T-helper 17 cell (primary cell): ENCODE measurements around the gene HGFAC. TPM values are rescaled to one million over a fixed set of nuclear protein-coding genes. Genes with fewer than 3 reads are reported as not detected.
"Not testable (repeated sequence)": the region's sequence is repeated elsewhere in the genome, so short reads cannot be mapped to it uniquely, and the experiment has no call there.

Experiments
- ATAC-seq: fragments of 150-1000 bp; cut with Tn5 transposase; 2 replicates; pipeline ENCODE4 v1.10.0; 2021; ENCODE audit warnings: mild to moderate bottlenecking, moderate library complexity
- DNase-seq, 3 donors: peaks; one replicate each; pipeline versions ENCODE4 v3.0.0 to v3.0.0-alpha.2; 2020 to 2021
- H3K9me3 ChIP-seq: one replicate; pipeline ENCODE4 v1.7.0; 2013; ENCODE audit warnings: low read length, mild to moderate bottlenecking; ENCODE audit not compliant: control insufficient read depth, poor library complexity, severe bottlenecking
- H3K27ac Mint-ChIP-seq: one replicate; pipeline ENCODE4 v1.8.0; 2022; ENCODE audit warnings: mild to moderate bottlenecking, moderate library complexity, mixed read lengths
- H3K27me3 Mint-ChIP-seq: one replicate; pipeline ENCODE4 v1.8.0; 2022; ENCODE audit warnings: mixed read lengths
- H3K36me3 Mint-ChIP-seq: one replicate; pipeline ENCODE4 v1.8.0; 2022; ENCODE audit warnings: low read depth, mixed read lengths
- H3K4me1 Mint-ChIP-seq: one replicate; pipeline ENCODE4 v1.8.0; 2022; ENCODE audit warnings: mild to moderate bottlenecking, mixed read lengths
- H3K4me3 Mint-ChIP-seq: one replicate; pipeline ENCODE4 v1.8.0; 2022; ENCODE audit warnings: mild to moderate bottlenecking, moderate library complexity, mixed read lengths
- total RNA-seq, 4 donors: library from RNA in 2 of 4; stranded (reverse) in 2 of 4; gene quantifications; one replicate each; pipeline ENCODE4 v1.2.3 and lab custom pipeline; 2022 to 2026

HGFAC gene
- total RNA-seq, 2 donors from 2014 or later, result not detected

DNA sequence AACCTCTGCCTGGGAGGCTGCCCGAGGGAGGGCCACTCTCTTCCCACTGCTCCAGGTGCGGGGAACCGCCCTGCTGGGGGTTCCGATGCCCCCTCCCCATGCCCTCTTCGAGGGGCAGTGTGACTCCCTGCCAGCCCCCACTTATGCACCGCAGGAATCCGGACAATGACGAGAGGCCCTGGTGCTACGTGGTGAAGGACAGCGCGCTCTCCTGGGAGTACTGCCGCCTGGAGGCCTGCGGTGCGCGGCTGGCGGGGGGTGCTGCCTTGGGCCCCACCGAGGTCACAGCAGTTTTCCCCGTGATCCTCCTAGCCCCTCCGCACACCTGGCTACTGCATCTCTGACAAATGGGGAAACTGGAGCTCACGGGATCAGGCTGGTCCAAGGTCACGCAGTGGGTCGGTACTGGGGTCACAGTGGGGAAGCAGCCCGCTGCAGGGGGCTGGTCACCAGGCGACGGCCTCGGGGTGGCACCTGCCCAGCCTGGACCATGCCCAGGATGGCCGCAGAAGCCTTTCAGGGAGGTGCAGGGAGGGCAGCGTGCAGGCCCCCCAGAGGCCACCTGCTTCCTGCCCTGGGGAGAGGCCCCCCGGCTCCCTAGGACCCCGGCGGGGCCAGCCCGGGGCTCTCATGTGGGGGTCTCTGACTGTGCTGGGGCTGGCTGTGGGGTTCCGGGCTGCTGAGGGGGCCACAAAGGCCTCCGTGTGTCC, 3.5 kb downstream of the HGFAC start:
- no peaks in the 10 kb centered on the region for H3K36me3 Mint-ChIP-seq
- no peak overlapping the region for H3K4me3 Mint-ChIP-seq

DNA sequence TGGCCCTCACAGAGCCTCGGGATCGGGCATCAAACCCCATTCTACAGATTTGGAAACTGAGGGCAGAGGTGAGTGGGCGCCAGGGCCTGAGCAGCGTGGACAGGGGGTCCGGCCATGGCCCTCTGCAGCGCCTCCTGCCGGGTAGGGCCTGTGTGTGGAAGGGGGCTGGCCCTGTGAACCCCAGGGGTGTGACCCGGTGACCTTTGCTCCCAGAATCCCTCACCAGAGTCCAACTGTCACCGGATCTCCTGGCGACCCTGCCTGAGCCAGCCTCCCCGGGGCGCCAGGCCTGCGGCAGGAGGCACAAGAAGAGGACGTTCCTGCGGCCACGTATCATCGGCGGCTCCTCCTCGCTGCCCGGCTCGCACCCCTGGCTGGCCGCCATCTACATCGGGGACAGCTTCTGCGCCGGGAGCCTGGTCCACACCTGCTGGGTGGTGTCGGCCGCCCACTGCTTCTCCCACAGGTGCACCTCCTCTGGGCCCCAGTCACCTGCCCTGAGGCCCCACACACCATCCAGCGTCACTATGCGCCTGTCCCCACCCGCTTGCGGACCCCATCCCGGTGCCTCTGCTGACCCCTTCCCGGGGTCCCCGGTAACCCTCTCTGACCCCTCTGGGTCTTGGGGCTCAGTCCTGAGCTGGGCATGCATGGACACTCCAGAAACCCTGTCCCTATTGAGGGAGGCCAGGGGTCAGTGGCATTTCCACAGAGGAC, 4.2 kb downstream of the HGFAC start:
- H3K27me3 Mint-ChIP-seq, result peaks cover 5% of the 10 kb centered on the region
- H3K4me3 Mint-ChIP-seq, result no peak overlapping the region
- DNase-seq (no peak), ATAC-seq (no peak)
- no peak overlapping the region for H3K27ac Mint-ChIP-seq
- H3K4me1 Mint-ChIP-seq, result peaks cover 6% of the 10 kb centered on the region
- no peaks in the 10 kb centered on the region for H3K9me3 ChIP-seq
- H3K36me3 Mint-ChIP-seq, result no peaks in the 10 kb centered on the region

More for the DNA sequence above, 3.5 kb downstream of the HGFAC start:
- Mint-ChIP-seq H3K4me1 (peaks cover 3% of the 10 kb centered on the region), H3K27me3 (peaks cover 5% of the 10 kb centered on the region), H3K27ac (no peak overlapping the region)
- DNase-seq (no peak), ATAC-seq (no peak)
- H3K9me3 ChIP-seq, result no peaks in the 10 kb centered on the region

DNA sequence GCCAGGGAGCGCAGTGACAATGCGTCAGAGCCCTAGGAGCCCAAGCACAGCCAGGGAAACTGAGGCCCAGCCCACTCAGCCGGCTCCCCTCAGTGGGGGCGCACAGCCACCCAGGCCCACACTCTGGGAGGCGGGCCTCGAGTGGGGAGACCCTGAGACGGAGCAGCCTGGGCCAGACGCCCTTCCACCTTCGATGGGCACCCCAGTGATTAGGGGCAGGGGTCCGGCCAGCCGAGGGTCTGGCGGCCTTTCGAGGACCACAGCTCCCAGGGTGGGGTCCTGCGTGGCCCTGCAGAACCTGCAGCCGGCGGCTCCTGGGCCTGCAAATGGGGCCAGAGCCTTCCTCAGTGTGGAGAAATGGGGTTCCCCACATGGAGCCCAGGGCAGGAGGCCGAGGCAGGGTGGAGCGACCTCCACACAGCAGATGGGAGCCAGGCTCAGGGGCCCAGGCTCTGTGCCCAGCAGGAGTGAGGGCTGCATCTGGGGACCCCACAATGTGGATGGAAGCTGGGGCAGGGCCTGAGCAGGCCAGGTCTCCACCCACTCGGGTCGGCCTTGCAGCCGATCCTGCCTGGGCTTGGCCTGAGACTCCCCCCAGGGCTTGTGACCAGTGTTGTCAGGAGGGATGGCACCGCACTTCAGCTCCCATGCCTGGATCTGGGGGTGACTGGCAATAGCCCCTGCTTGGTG, 5.0 kb downstream of the HGFAC start:
- Mint-ChIP-seq H3K4me3 (no peak overlapping the region), H3K4me1 (peaks cover 6% of the 10 kb centered on the region), H3K27me3 (peaks cover 5% of the 10 kb centered on the region), H3K27ac (no peak overlapping the region), H3K36me3 (no peaks in the 10 kb centered on the region)
- no peak for ATAC-seq
- no peak for DNase-seq
- no peaks in the 10 kb centered on the region for H3K9me3 ChIP-seq

DNA sequence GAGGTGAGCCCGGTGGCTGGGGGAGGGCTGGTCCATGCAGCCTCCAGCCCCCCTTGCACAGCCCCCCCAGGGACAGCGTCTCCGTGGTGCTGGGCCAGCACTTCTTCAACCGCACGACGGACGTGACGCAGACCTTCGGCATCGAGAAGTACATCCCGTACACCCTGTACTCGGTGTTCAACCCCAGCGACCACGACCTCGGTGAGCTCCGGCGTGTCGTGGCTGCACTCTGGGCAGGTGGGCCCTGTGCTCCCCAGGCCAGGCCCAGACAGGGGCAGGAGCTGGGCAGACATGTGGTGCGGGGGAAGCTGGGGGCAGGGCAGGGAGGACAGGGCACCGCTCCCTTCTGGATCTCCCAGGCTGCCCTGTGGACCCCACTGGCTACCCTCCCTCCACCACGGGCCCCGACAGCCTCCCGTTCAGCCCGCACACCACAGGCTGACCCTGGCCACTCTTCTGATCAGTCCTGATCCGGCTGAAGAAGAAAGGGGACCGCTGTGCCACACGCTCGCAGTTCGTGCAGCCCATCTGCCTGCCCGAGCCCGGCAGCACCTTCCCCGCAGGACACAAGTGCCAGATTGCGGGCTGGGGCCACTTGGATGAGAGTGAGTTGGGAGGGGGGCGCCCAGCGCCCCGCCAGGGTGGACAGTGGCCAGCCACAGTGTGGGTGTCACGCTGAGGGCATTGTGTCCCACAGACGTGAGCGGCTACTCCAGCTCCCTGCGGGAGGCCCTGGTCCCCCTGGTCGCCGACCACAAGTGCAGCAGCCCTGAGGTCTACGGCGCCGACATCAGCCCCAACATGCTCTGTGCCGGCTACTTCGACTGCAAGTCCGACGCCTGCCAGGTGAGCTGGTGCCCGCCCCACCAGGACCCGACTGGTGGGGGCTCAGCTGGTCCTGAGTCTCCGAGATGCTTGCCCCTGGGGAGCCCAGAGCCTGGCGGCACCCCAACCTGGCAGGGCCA, 5.9 kb downstream of the HGFAC start:
- peaks cover 5% of the 10 kb centered on the region for H3K27me3 Mint-ChIP-seq
- H3K9me3 ChIP-seq, result no peaks in the 10 kb centered on the region
- H3K36me3 Mint-ChIP-seq, result no peaks in the 10 kb centered on the region
- no peak for DNase-seq
- no peak overlapping the region for H3K27ac Mint-ChIP-seq
- no peak for ATAC-seq
- H3K4me1 Mint-ChIP-seq, result peaks cover 6% of the 10 kb centered on the region
- H3K4me3 Mint-ChIP-seq, result no peak overlapping the region

DNA sequence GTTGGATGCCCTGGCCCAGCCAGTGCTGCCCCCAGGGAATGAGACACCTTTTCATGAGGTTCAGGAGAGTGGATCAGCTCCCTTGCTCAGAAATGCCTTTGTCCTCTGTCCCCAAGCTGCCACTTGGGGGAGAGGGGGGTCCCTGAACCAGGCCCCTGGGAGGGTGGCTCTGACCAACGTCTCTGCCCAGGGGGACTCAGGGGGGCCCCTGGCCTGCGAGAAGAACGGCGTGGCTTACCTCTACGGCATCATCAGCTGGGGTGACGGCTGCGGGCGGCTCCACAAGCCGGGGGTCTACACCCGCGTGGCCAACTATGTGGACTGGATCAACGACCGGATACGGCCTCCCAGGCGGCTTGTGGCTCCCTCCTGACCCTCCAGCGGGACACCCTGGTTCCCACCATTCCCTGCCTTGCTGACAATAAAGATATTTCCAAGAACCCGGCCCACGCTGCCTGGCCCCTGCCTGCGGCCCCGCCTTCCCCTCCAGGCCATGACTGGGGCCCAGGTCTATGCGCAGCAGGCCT, 7.3 kb downstream of the HGFAC start:
- H3K4me1 Mint-ChIP-seq, result peaks cover 6% of the 10 kb centered on the region
- ATAC-seq, result no peak
- no peak for DNase-seq
- no peak overlapping the region for H3K27ac Mint-ChIP-seq
- no peak overlapping the region for H3K4me3 Mint-ChIP-seq
- no peaks in the 10 kb centered on the region for H3K9me3 ChIP-seq
- no peaks in the 10 kb centered on the region for H3K36me3 Mint-ChIP-seq
- peaks cover 5% of the 10 kb centered on the region for H3K27me3 Mint-ChIP-seq

DNA sequence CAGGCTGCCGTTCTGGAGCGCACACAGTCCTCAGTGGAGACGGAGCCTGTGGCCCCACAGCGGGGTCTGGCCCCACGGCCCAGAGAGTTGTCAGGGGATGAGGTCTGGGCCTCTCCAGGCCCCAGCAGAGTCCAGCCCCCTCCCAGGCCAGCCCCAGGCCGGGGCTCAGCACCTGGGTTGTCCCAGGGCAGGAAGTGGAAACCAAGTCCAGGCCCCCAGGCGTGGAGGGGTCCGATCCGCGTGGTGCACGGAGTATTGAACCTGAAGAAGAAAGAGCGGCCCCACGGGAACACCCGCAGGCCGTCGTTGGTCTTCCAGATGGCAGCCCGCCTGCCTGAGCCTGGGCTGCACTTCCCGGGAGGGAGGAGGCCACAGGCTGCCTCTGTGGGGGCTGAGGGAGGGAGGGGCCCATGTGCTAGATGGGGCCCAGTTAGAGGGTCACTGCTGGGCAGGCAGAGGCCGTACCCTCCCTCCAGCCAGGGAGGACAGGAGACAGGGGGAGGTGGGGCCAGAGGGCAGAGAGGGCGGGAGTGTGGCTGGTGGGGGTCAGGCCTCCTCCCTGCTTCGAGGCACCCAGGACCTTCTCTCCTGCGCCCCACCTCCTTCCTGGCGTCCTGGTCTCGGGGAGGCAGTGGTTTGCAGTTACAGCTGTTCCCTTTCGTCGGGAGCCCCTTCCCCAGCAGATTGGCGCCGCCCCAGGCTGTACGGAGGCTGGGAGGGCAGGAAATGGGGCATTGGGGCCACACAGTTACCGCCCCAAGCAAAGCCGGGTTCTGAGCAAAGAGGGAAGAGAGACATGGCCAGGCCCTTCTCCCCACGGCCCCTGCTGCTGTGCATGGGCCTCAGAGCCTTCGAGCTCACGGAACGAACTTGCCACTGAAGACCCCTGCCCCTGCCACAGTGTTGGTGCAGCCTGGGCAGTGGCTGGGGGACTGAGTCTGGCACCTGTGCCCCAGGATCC, 8.1 kb downstream of the HGFAC start:
- DNase-seq (no peak), ATAC-seq (no peak)
- Mint-ChIP-seq H3K4me3 (no peak overlapping the region), H3K36me3 (no peaks in the 10 kb centered on the region), H3K4me1 (peaks cover 6% of the 10 kb centered on the region), H3K27me3 (peaks cover 5% of the 10 kb centered on the region), H3K27ac (no peak overlapping the region)
- H3K9me3 ChIP-seq, result no peaks in the 10 kb centered on the region

DNA sequence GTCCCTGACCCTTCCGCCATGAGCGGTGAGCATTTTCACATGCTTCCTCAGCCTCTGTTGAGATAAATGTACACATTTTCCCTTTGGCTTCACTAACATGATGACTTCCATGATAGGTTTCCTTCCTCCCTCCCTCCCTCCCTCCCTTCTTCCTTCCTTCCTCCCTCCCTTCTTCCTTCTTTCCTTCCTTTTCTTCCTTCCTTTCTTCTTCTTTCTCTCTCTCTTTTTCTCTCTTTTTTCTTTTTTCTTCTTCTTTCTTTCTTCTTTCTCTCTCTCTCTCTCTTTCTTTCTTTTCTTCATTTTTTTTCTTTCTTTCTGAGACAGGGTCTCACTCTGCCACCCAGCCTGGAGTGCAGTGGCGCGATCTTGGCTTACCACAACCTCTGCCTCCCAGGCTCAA, 8.9 kb downstream of the HGFAC start:
- H3K27me3 Mint-ChIP-seq, result peaks cover 5% of the 10 kb centered on the region
- no peak for ATAC-seq
- H3K4me1 Mint-ChIP-seq, result peaks cover 6% of the 10 kb centered on the region

DNA sequence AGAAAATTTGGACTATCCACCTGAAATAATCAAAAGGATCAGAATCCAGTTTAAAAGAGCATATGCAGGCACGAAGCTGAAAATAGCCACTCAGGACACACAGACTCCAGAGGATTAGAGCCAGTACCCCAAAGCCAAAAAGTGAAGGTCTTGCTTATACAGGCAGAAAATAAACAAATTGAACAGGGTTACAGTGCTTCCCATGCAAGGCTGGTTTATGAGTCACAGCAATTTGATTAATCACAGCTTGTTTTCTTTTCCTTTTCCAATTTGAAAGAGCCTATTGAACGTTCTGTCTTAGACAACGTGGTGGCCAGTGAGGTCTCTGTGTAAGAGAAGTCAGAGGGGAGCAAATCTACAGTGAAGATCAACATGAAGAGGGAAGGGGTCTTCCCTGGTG, 10.2 kb downstream of the HGFAC start:
- H3K36me3 Mint-ChIP-seq, result peaks cover 3% of the 10 kb centered on the region
- ATAC-seq (no peak), DNase-seq (no peak)

More for the DNA sequence above, 8.9 kb downstream of the HGFAC start:
- Mint-ChIP-seq H3K36me3 (peaks cover 3% of the 10 kb centered on the region), H3K4me3 (no peak overlapping the region), H3K27ac (no peak overlapping the region)
- no peaks in the 10 kb centered on the region for H3K9me3 ChIP-seq
- no peak for DNase-seq

DNA sequence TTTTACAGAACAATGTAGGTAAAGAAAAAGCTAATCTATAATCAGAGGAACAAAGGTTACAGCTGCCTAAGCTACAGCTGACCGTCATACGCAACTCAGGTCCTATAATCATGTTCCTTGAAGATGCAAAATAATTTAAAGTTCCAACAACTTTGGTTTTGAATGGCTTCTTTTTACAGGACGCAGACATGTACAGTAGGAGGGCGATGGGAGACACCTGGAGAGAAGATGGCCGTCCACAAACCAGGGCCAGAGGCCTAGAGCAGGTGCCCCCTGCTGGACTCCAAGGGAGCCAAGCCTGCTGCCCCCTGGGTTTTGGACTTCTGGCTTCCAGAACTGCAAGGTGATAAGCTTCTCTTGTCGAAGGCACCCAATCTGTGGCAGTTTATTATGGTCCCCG, 10.6 kb downstream of the HGFAC start:
- Mint-ChIP-seq H3K27me3 (peaks cover 5% of the 10 kb centered on the region), H3K27ac (no peak overlapping the region), H3K4me1 (peaks cover 6% of the 10 kb centered on the region), H3K36me3 (peaks cover 3% of the 10 kb centered on the region), H3K4me3 (no peak overlapping the region)
- ATAC-seq, result no peak
- no peak for DNase-seq
- no peaks in the 10 kb centered on the region for H3K9me3 ChIP-seq

More for the DNA sequence above, 10.2 kb downstream of the HGFAC start:
- no peak overlapping the region for H3K27ac Mint-ChIP-seq
- H3K4me1 Mint-ChIP-seq, result peaks cover 6% of the 10 kb centered on the region
- peaks cover 5% of the 10 kb centered on the region for H3K27me3 Mint-ChIP-seq
- H3K4me3 Mint-ChIP-seq, result no peak overlapping the region
- H3K9me3 ChIP-seq, result no peaks in the 10 kb centered on the region

DNA sequence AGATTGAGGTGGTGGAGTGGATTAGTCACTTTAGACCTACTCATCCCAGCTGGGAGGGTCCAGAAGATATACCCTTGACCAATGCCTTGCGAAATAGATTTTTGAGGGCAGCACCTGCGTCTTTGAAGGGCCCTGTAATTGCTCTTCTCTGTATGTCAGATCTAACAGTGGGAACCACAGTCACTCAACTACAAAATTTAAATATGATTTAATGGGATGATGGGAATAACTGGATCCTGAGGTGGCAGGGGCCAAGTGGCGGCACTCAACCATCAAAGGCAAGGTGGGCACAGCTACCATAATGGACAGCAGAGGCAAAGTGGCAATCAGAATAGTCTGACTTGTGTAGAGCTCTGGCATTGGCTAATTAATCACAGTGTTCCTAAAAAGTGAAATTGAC, 13.8 kb downstream of the HGFAC start:
- H3K36me3 Mint-ChIP-seq, DNase-seq, H3K27ac Mint-ChIP-seq, H3K4me3 Mint-ChIP-seq, H3K27me3 Mint-ChIP-seq, H3K9me3 ChIP-seq, H3K4me1 Mint-ChIP-seq, ATAC-seq: not testable (repeated sequence)

DNA sequence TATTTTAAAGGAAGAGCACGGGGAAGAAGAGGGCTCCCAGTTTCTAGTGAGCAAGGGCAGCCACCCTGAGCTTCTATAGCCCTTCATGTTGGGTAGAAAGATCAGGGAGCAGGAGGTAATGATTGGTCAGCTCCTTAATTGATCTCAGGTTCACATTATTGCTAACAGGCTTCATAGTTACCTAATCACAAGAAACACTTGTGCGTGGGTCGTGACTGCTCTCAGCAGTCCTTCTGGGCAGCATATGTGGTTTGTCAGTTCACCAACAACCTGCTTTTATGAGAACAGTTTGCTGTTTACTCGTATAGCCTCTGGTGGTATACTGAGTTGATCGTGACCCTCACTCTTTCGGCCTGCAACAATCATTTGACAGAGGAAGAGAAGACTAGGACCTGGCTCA, 16.6 kb downstream of the HGFAC start:
- H3K27ac Mint-ChIP-seq, result no peak overlapping the region
- H3K9me3 ChIP-seq, result no peaks in the 10 kb centered on the region
- peaks cover 17% of the 10 kb centered on the region for H3K27me3 Mint-ChIP-seq
- ATAC-seq (no peak), DNase-seq (no peak)
- no peaks in the 10 kb centered on the region for H3K4me1 Mint-ChIP-seq
- no peak overlapping the region for H3K4me3 Mint-ChIP-seq
- peaks cover 3% of the 10 kb centered on the region for H3K36me3 Mint-ChIP-seq

DNA sequence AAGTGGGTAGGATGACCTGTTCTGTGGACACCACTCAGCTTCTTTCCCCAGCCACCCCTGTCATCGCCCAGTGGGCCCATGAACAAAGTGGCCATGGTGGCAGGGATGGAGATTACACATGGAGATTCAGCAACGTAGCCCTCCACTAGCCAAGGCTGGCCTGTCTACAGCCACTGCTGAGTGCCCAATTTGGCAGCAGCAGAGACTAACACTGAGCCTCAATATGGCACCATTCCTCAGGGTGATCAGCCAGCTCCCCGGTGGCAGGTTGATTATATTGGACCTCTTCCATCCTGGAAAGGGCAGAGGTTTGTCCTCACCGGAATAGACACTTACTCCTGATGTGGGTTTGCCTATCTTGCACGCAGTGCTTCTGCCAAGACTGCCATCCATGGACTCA, 17.4 kb downstream of the HGFAC start:
- not testable (repeated sequence) for DNase-seq, H3K4me1 Mint-ChIP-seq, H3K27ac Mint-ChIP-seq, H3K36me3 Mint-ChIP-seq, H3K9me3 ChIP-seq, H3K4me3 Mint-ChIP-seq, ATAC-seq
- H3K27me3 Mint-ChIP-seq, result peaks cover 17% of the 10 kb centered on the region
